Stomach (tissue), 4 donors: ENCODE measurements around the gene SARDH.

Experiments used
- CTCF ChIP-seq, 7 experiments: fragments of 450-650 bp in 4 of 7; fragments of 200-600 bp in 3 of 7; sonication (generic) in 3 of 7; IDR thresholded peaks; one replicate each; pipeline ENCODE4 v1.5.1; 2016 to 2019; ENCODE audit warnings: antibody characterized with exemption in 7 of 7, control low read depth in 2 of 7, mild to moderate bottlenecking in 1 of 7
- POLR2A ChIP-seq, 4 donors: fragments of 450-650 bp; IDR thresholded peaks; one replicate each; pipeline ENCODE4 v1.6.1; 2016; ENCODE audit warnings: antibody characterized with exemption in 4 of 4, control low read depth in 2 of 4, mild to moderate bottlenecking in 1 of 4, moderate library complexity in 1 of 4
- POLR2AphosphoS5 ChIP-seq, 3 donors: sonication (generic); formaldehyde crosslinking; IDR thresholded peaks; one replicate each; pipeline ENCODE4 v1.6.1; 2016; ENCODE audit warnings: antibody characterized with exemption in 3 of 3

- TF ChIP-seq CTCF (IDR thresholded peaks at IDR 0.05) (no peak), POLR2A (IDR thresholded peaks at IDR 0.05) (no peak), POLR2AphosphoS5 (IDR thresholded peaks at IDR 0.05) (no peak)
Measured at GRCh38 chr9:133705576-133705975, 32.6 kb downstream of the SARDH start.
